AG04450 (cell line): ENCODE results near the gene FUZ. TPM values are rescaled to one million over a fixed set of nuclear protein-coding genes. Genes with fewer than 3 reads are reported as not detected.

Experiments
- CTCF ChIA-PET: fragments of 300-600, 350-600 bp; formaldehyde crosslinking; extraction: SDS; loops from one replicate; lab custom pipeline; 2022; ENCODE audit warnings: antibody characterized with exemption, inconsistent platforms; lab: Charles Lee
- POLR2A ChIA-PET: fragments of 350-600 bp; formaldehyde crosslinking; extraction: SDS; loops from one replicate; lab custom pipeline; 2021; ENCODE audit warnings: antibody characterized with exemption, inconsistent platforms; lab: Yijun Ruan, JAX
- DNase-seq: peaks from one replicate; pipeline ENCODE4 v3.0.0-alpha.2; 2011; ENCODE audit warnings: low read depth, low spot score
- H3K27ac ChIP-seq: one replicate; pipeline ENCODE4 v1.5.1; 2012; ENCODE audit warnings: low read depth, low read length, control low read depth
- H3K27me3 ChIP-seq: one replicate; pipeline ENCODE4 v1.6.0; 2012; ENCODE audit warnings: low read length; ENCODE audit not compliant: control insufficient read depth, insufficient read depth
- H3K4me3 ChIP-seq: 2 replicates; pipeline ENCODE4 v1.5.1; 2011; ENCODE audit warnings: mild to moderate bottlenecking, low read depth, low read length, control low read depth
- H3K9me3 ChIP-seq: 2 replicates; pipeline ENCODE4 v1.5.1; 2012; ENCODE audit warnings: low read length; ENCODE audit not compliant: control insufficient read depth, insufficient read depth
- CTCF ChIP-seq: IDR thresholded peaks from 2 replicates; pipeline ENCODE4 v1.5.1; 2011; ENCODE audit warnings: low read depth, low read length, control low read depth, inconsistent platforms
- polyA plus RNA-seq: library from polyadenylated mRNA; depleted of rRNA; stranded (reverse); fragments of >200 nt; gene quantifications from 2 replicates; pipeline ENCODE4 v1.2.3, GENCODE V29; 2011

Gene FUZ
- polyA plus RNA-seq, 1 experiment: 9.0 TPM

GRCh38 chr19:49835562-49835961 lies 22.5 kb upstream of the FUZ start:
- Histone ChIP-seq H3K4me3 (no peak overlapping the region), H3K27ac (no peak overlapping the region), H3K9me3 (no peaks in the 10 kb centered on the region; the same call in 1 of the 2 replicates), H3K27me3 (no peaks in the 10 kb centered on the region)
- ChIA-PET POLR2A (interaction anchor here (0.6 kb wide), 1 partner anchor 175 kb away, joined by 4 read pairs; no protein-coding TSS in a partner anchor), CTCF (no interaction called here)
- no peak for DNase-seq
- TF ChIP-seq CTCF: no peak

DNA sequence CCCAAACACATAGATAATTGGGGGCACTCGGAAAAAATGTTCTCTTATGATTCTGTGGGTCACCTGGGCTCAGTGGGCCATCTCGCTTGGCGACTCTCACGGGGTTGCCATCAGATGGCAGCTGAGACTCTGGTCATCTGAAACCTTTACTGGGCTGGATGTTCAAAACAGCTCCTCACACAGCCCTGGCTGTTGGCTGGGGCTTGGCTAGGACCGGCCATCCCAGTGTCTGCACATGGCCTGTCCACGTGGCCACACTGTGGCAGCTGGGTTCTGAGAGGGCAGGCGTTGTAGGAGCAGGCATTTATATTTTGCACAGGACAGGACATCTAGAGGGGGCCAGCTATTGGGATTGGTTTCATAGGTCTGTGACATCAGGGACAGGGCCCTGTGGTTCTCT lies 20.5 kb upstream of the FUZ start:
- Histone ChIP-seq H3K4me3 (no peak overlapping the region), H3K27ac (no peak overlapping the region), H3K9me3 (no peaks in the 10 kb centered on the region; the same call in 1 of the 2 replicates), H3K27me3 (no peaks in the 10 kb centered on the region)
- CTCF ChIA-PET: no interaction called here
- DNase-seq: no peak
- POLR2A ChIA-PET: no interaction called here
- no peak for TF ChIP-seq CTCF

DNA sequence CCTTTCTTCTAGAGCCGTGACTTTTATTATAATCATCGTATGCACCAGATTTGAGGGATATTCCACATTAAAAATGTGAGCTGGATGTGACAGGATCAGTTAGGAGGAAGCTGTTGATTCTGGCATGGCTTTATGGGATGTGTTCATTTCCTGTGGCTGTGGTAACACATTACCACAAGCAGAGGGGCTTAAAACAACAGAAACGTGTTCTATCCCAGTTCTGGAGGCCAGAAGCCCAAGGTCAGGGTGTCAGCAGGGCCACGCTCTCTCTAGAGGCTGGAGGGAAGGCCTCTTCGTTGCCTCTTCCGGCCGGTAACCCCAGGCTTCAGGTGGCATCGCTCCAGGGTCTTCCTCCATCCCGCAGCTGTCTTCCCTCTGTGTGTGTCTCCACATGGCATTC lies 19.5 kb upstream of the FUZ start:
- Histone ChIP-seq H3K27me3 (no peaks in the 10 kb centered on the region), H3K9me3 (no peaks in the 10 kb centered on the region; the same call in 1 of the 2 replicates), H3K4me3 (no peak overlapping the region), H3K27ac (no peak overlapping the region)
- CTCF ChIA-PET: no interaction called here
- no peak for DNase-seq
- POLR2A ChIA-PET: no interaction called here
- TF ChIP-seq CTCF: no peak

DNA sequence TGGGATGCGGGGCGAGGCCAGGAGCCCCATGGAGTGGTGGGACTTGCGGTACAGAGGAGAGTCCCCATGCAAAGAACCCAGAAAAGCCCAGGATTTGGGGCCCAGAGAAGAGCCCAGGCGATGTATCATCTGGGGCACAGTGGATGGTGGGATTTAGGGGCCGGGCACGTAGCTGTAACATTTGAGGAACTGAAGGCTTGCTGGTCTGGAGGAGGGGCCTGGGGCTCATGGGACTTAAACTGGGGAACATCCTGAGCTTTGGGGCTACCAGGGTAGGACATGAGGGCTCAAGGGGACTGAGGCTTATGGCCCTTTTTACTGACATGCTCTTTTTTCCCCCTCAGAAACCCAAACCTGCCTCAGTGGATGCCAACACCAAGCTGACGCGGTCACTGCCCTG lies 18.5 kb upstream of the FUZ start:
- CTCF ChIA-PET: no interaction called here
- no peak overlapping the region for H3K4me3 ChIP-seq
- TF ChIP-seq CTCF: no peak
- DNase-seq: no peak
- no peaks in the 10 kb centered on the region for H3K27me3 ChIP-seq
- POLR2A ChIA-PET: no interaction called here
- H3K27ac ChIP-seq: no peak overlapping the region
- no peaks in the 10 kb centered on the region; the same call in 1 of the 2 replicates for H3K9me3 ChIP-seq

DNA sequence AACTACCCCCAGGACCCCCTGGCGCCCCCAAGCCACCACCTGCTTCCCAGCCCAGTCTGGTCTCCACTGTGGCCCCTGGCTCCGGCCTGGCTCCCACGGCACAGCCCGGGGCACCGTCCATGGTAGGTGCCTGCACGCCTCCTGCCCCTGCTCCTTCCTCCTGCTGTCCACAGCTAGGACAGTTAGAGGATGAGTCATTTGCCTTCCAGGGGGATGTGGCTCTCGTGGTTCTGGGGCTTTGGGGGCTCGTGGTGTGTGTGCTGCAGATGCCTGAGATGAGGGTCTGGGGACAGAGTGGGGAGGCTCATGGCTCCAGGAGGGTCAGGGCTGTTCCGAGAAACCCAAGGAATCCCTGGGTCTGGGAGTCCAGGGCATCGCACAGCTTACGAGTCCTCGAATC lies 17.7 kb upstream of the FUZ start:
- DNase-seq: no peak
- POLR2A ChIA-PET: no interaction called here
- no peaks in the 10 kb centered on the region for H3K27me3 ChIP-seq

More for the DNA sequence above, 17.7 kb upstream of the FUZ start:
- no peak overlapping the region for H3K27ac ChIP-seq
- no peak for TF ChIP-seq CTCF
- CTCF ChIA-PET: no interaction called here
- H3K4me3 ChIP-seq: no peak overlapping the region
- no peaks in the 10 kb centered on the region; the same call in 1 of the 2 replicates for H3K9me3 ChIP-seq
